Measurements from ENCODE around the gene DRD3.

Gene DRD3

DNA sequence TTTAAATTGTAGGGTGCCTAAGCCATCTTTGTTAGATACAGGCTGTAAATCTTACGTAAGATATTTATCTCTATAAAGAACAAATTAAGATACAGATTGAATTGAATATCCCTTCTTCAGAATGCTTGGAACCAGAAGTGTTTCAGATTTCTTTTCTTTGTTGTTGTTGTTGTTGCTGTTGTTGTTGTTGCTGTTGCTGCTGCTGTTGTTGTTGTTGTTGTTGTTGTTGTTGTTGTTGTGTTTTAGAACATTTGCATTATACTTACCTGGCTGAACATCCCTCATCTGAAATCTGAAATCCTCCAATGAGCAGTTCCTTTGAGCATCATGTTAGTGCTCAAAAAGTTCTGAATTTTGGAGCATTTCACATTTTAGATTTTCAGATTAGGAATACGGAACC is 95.7 kb downstream of the DRD3 start:
- TF ChIP-seq, protein P1, sequence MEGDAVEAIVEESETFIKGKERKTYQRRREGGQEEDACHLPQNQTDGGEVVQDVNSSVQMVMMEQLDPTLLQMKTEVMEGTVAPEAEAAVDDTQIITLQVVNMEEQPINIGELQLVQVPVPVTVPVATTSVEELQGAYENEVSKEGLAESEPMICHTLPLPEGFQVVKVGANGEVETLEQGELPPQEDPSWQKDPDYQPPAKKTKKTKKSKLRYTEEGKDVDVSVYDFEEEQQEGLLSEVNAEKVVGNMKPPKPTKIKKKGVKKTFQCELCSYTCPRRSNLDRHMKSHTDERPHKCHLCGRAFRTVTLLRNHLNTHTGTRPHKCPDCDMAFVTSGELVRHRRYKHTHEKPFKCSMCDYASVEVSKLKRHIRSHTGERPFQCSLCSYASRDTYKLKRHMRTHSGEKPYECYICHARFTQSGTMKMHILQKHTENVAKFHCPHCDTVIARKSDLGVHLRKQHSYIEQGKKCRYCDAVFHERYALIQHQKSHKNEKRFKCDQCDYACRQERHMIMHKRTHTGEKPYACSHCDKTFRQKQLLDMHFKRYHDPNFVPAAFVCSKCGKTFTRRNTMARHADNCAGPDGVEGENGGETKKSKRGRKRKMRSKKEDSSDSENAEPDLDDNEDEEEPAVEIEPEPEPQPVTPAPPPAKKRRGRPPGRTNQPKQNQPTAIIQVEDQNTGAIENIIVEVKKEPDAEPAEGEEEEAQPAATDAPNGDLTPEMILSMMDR (IDR thresholded peaks at IDR 0.05; ENCODE audit: insufficient read depth, low read depth, low read length, missing control alignments) = no peak
- DNase-seq (ENCODE audit: low read depth) = no peak
- H3K4me3 ChIP-seq (ENCODE audit: low read length) = no peak overlapping the region

DNA sequence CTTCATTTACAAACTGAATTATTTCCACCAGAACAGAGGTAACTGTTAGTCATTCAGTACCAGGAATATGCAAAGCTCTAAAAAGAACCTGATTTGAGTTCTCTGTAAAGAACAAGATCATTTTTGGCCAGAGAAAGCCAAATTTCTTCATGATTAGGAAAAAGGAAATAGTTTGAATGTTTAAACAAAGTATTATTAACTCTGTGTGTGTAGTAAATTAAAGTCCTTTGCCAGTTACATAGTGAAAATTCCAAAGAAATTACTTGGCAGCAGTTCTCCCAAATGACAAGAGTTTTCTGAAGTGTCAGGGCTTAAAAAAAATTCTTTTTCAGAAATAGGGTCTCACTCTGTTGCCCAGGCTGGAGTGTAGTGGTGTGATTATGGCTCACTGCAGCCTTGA is 97.8 kb downstream of the DRD3 start:
- DNase-seq (ENCODE audit: low read depth) = no peak
- TF ChIP-seq, protein P1 (IDR thresholded peaks at IDR 0.05; ENCODE audit: insufficient read depth, low read depth, low read length, missing control alignments) = no peak
- H3K4me3 ChIP-seq (ENCODE audit: low read length) = no peak overlapping the region

DNA sequence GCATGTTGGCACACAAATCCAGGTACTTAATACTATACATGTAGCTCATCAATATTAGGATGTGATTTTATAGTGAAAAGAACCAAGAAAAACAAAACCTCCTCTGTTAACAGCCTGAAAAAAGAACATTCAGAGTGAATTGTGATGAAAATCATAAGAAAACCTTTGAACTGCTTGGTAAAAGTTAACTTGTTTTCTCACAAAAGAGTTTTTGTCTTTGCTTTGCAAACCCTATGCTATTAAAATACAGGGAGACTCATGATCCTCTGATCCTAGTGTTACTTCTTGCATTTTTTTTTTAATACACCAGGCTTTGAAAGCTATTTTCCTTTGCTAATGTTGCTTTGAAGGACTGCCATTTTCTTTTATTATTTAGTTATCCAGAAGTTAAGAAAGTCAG is 98.7 kb downstream of the DRD3 start:
- H3K4me3 ChIP-seq (ENCODE audit: low read length) = no peak overlapping the region
- TF ChIP-seq, protein P1 (IDR thresholded peaks at IDR 0.05; ENCODE audit: insufficient read depth, low read depth, low read length, missing control alignments) = no peak
- DNase-seq (ENCODE audit: low read depth) = no peak

GRCh38 chr3:114079761-114080160 is 99.1 kb downstream of the DRD3 start:
- no peak for DNase-seq (ENCODE audit: low read depth)
- H3K4me3 ChIP-seq (ENCODE audit: low read length) = no peak overlapping the region
- TF ChIP-seq, protein P1 (IDR thresholded peaks at IDR 0.05; ENCODE audit: insufficient read depth, low read depth, low read length, missing control alignments) = no peak

DNA sequence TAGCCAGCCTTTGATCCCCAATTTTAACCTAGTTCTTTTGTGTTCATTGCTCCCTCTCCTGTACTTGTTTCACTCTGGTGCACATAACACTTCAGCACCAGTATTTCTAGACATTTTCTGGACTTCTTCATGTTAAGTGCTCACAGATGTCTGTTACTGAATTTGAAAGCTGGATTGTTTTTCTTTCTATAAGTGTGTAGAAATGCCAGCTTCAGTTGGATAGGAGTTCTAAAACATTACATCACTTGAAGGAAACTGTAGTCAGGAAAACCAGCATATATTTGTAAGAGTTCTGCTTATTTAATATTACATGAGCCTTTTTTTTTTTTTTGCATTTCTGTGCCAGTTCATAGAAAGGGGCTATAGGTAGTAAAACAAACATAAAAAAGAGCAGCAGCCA is 100.7 kb downstream of the DRD3 start:
- H3K4me3 ChIP-seq (ENCODE audit: low read length) = no peak overlapping the region
- no peak for DNase-seq (ENCODE audit: low read depth)
- TF ChIP-seq, protein P1 (IDR thresholded peaks at IDR 0.05; ENCODE audit: insufficient read depth, low read depth, low read length, missing control alignments) = no peak
